ENCODE data around the gene CSNK1A1.
"Not testable (repeated sequence)": the region's sequence is repeated elsewhere in the genome, so short reads cannot be mapped to it uniquely, and the experiment has no call there.

CSNK1A1 gene

GRCh38 chr5:149490599-149491485 lies 60.4 kb downstream of the CSNK1A1 start:
- DNase-seq (ENCODE audit: low read depth in 2 of 2) = no peak

GRCh38 chr5:149489605-149490037 lies 61.6 kb downstream of the CSNK1A1 start:
- no peak for DNase-seq (ENCODE audit: low read depth in 2 of 2)

- DNase-seq (ENCODE audit: low read depth in 2 of 2) = no peak
Measured at GRCh38 chr5:149488645-149489306, 62.5 kb downstream of the CSNK1A1 start.

GRCh38 chr5:149487672-149488071 lies 63.6 kb downstream of the CSNK1A1 start:
- DNase-seq (ENCODE audit: low read depth in 2 of 2) = no peak

GRCh38 chr5:149486726-149487635 lies 64.3 kb downstream of the CSNK1A1 start:
- DNase-seq (ENCODE audit: low read depth in 2 of 2) = no peak

- no peak for DNase-seq (ENCODE audit: low read depth in 2 of 2)
Measured at GRCh38 chr5:149485655-149486615, 65.3 kb downstream of the CSNK1A1 start.

- DNase-seq (ENCODE audit: low read depth in 2 of 2) = no peak
Measured at GRCh38 chr5:149481485-149481884, 69.8 kb downstream of the CSNK1A1 start.

- no peak for DNase-seq (ENCODE audit: low read depth in 2 of 2)
Measured at GRCh38 chr5:149478761-149479160, 72.5 kb downstream of the CSNK1A1 start.

- DNase-seq (ENCODE audit: low read depth in 2 of 2) = no peak
Measured at GRCh38 chr5:149475777-149476176, 75.5 kb downstream of the CSNK1A1 start.

- DNase-seq (ENCODE audit: low read depth in 2 of 2) = no peak
Measured at GRCh38 chr5:149474198-149474597, 77.0 kb downstream of the CSNK1A1 start.

- DNase-seq (ENCODE audit: low read depth in 2 of 2) = no peak
Measured at GRCh38 chr5:149473441-149473840, 77.8 kb downstream of the CSNK1A1 start.

GRCh38 chr5:149472399-149472798 lies 78.8 kb downstream of the CSNK1A1 start:
- DNase-seq (ENCODE audit: low read depth in 2 of 2) = no peak

- no peak for DNase-seq (ENCODE audit: low read depth in 2 of 2)
Measured at GRCh38 chr5:149471406-149472183, 79.6 kb downstream of the CSNK1A1 start.

GRCh38 chr5:149470942-149471341 lies 80.3 kb downstream of the CSNK1A1 start:
- no peak for DNase-seq (ENCODE audit: low read depth in 2 of 2)

- DNase-seq (ENCODE audit: low read depth in 2 of 2) = no peak
Measured at GRCh38 chr5:149466457-149466972, 84.7 kb downstream of the CSNK1A1 start.

GRCh38 chr5:149464796-149465489 lies 86.3 kb downstream of the CSNK1A1 start:
- DNase-seq (ENCODE audit: low read depth in 2 of 2) = no peak

- not testable (repeated sequence) for DNase-seq (ENCODE audit: low read depth in 2 of 2)
Measured at GRCh38 chr5:149461907-149462306, 89.3 kb downstream of the CSNK1A1 start.

GRCh38 chr5:149459891-149460290 lies 91.3 kb downstream of the CSNK1A1 start:
- DNase-seq (ENCODE audit: low read depth in 2 of 2) = no peak

- DNase-seq (ENCODE audit: low read depth in 2 of 2) = no peak
Measured at GRCh38 chr5:149457393-149457763, 93.9 kb downstream of the CSNK1A1 start.
